Progenitor cell of endocrine pancreas (in vitro differentiated cells): ENCODE data around the gene TEN1. TPM values are rescaled to one million over a fixed set of nuclear protein-coding genes. Genes with fewer than 3 reads are reported as not detected.

Experiments
- DNase-seq: peaks from one replicate; pipeline ENCODE4 v3.0.0; 2021; ENCODE audit warnings: low spot score; ENCODE audit not compliant: unreplicated experiment
- H3K27ac Mint-ChIP-seq: 2 replicates; pipeline ENCODE4 v1.8.0; 2021; ENCODE audit warnings: mild to moderate bottlenecking, moderate library complexity, mixed read lengths
- H3K27me3 Mint-ChIP-seq: 2 replicates; pipeline ENCODE4 v1.8.0; 2021; ENCODE audit warnings: mixed read lengths
- H3K36me3 Mint-ChIP-seq: 2 replicates; pipeline ENCODE4 v1.8.0; 2022; ENCODE audit warnings: mixed read lengths; ENCODE audit not compliant: insufficient read depth
- H3K4me1 Mint-ChIP-seq: 2 replicates; pipeline ENCODE4 v1.8.0; 2021; ENCODE audit warnings: low read depth, mixed read lengths
- H3K4me3 Mint-ChIP-seq: 2 replicates; pipeline ENCODE4 v1.8.0; 2021; ENCODE audit warnings: low read depth, mild to moderate bottlenecking, moderate library complexity, mixed read lengths
- H3K9me3 Mint-ChIP-seq: 2 replicates; pipeline ENCODE4 v1.8.0; 2021; ENCODE audit warnings: low read depth, mixed read lengths
- CTCF ChIP-seq: fragments of 200-600 bp; sonication (generic); IDR thresholded peaks from one replicate; pipeline ENCODE4 v1.5.0; 2021; ENCODE audit warnings: antibody characterized with exemption, mild to moderate bottlenecking; ENCODE audit not compliant: unreplicated experiment
- total RNA-seq: library from RNA; stranded (reverse); gene quantifications from 2 replicates; pipeline ENCODE4 v1.2.1, GENCODE V29; 2021

The TEN1 gene
- total RNA-seq, 1 donor from 2014 or later: 19.8 TPM

DNA sequence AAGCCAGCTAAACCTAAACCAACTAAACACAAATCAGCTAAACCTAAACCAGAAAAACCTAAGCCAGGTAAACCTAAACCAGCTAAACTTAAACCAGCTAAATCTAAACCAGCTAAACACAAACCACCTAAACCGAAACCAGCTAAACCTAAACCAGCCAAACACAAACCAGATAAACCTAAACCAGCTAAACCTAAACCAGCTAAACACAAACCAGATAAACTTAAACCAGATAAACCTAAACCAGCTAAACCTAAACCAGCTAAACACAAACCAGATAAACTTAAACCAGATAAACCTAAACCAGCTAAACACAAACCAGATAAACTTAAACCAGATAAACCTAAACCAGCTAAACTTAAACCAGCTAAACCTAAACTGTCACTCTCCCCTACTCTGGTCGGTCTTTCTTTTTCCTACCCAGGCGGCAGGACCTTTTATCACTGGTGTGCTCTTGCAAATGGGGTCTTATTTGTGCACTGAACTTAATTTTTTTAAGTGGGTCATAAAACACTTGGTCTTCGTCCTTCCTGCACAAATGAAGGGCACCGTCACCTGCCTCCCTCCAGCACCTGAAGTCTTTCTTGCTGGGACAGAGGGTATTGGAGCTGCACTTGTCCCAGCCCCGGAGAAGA, 40.9 kb downstream of the TEN1 start:
- H3K9me3 Mint-ChIP-seq: no peaks in the 10 kb centered on the region
- H3K27me3 Mint-ChIP-seq: peaks cover 12% of the 10 kb centered on the region

DNA sequence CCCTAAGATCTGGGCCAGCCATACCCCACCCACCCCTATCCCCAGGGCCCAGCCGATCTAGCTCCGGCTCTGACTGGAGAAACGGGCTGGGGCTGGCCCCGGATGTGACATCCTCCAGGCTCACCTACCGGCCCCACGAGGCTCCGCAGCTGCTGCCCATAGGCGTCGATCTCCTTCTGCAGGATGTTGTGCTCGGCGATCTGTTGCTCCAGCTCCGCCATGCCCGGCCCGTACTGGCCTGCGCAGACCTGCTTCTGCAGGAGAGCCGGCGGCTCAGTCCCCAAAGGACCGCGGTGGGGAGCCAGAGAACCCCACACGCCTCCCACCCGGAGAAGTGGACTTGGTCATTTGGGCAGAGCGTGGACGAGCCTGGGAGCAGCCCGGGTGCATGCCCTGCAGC, 43.2 kb downstream of the TEN1 start:
- no peak for DNase-seq
- H3K27ac Mint-ChIP-seq: no peak overlapping the region
- no peak overlapping the region for H3K4me3 Mint-ChIP-seq
- H3K4me1 Mint-ChIP-seq: peaks cover 4% of the 10 kb centered on the region
- no peak for TF ChIP-seq CTCF
- peaks cover 10% of the 10 kb centered on the region for H3K27me3 Mint-ChIP-seq
- H3K9me3 Mint-ChIP-seq: no peaks in the 10 kb centered on the region
- H3K36me3 Mint-ChIP-seq: no peaks in the 10 kb centered on the region

More for the DNA sequence above, 40.9 kb downstream of the TEN1 start:
- no peak for DNase-seq
- no peak for TF ChIP-seq CTCF
- peaks cover 3% of the 10 kb centered on the region for H3K4me1 Mint-ChIP-seq
- H3K27ac Mint-ChIP-seq: no peak overlapping the region
- H3K36me3 Mint-ChIP-seq: no peaks in the 10 kb centered on the region
- H3K4me3 Mint-ChIP-seq: no peak overlapping the region

DNA sequence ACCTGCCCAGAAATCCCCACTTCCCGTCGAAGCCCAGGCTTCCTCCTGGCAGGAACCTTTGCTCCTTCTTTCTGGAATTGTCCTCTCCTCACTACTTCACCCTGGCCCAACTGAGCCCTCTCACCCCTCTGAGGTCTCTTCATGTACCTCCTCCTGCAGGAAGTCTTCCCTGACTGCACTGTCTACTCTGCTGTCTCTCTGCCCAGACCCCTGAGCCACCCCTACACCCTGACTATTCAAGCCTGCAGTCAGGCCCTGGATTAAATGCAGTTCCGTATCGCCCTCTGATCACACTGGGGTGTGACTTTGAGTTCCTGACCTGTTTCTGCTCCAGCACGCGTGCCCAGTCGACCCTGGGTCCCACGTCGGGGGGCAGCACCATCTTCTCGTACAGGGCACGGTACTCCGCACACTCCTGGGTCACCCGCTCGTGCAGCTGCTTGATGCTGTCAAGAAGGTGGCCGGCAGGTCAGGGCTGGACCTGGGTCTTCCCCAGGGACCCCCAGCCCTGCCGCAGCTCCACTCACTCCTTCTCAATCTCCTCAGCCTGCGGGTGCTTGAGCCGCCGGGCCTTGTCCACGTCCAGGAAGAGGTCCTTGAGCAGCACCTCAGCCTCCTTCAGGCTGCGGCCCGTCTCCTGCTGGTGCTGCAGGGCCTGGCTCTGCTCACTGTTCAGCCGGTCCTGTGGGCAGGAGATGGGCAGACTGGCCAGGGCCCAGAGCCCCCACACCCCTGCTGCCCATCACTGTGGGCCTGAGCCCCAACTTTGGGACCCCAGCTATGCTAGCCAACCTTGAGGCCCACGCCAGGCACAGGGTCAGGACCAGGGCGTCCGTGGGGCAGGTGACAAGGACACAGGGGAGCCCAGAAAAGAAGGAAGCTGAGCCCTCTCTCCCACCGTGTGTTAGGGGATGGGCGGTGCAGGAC, 44.2 kb downstream of the TEN1 start:
- Mint-ChIP-seq H3K27me3 (peaks cover 10% of the 10 kb centered on the region), H3K36me3 (no peaks in the 10 kb centered on the region), H3K4me1 (peaks cover 5% of the 10 kb centered on the region), H3K9me3 (no peaks in the 10 kb centered on the region), H3K27ac (no peak overlapping the region), H3K4me3 (no peak overlapping the region)
- no peak for DNase-seq
- no peak for TF ChIP-seq CTCF

DNA sequence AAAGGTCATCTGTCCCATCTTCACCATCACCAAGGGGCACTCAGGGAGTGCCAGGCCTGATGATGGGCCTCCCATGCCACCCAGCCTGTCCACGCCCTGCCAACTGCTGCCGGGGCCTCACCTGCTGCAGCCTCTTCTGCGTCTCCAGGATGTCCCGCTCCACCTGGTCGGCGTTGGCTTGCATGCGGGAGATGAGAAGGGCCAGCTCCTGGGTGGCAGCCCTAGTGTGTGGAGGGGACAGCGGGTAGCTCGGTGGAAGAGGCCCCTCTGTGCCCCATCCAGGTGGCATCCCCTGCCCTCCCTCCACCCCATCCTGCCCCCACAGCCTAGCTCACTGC, 44.8 kb downstream of the TEN1 start:
- TF ChIP-seq CTCF: no peak
- H3K27me3 Mint-ChIP-seq: peaks cover 10% of the 10 kb centered on the region
- no peaks in the 10 kb centered on the region for H3K36me3 Mint-ChIP-seq
- peaks cover 5% of the 10 kb centered on the region for H3K4me1 Mint-ChIP-seq
- no peak overlapping the region for H3K4me3 Mint-ChIP-seq
- no peak overlapping the region for H3K27ac Mint-ChIP-seq
- H3K9me3 Mint-ChIP-seq: no peaks in the 10 kb centered on the region
- no peak for DNase-seq

DNA sequence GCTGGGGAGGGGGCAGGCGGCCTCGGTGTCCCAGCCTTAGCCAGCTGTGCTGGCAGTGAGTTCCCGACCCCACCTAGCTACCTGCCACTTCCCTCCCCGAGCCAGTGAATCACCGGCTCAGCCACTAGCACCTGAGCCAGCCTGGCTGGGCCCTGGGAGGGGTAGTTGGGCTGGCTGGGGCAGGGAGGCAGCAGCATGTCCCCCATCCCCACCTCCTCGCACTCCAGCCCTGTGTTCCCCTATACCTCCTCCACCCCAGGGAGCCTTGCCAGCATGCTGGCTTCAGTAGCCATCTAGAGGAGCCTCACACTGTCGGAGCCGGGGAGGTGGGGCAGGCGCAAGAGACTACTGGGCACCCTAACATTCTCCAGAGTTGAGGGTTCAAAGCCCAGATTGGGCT, 45.3 kb downstream of the TEN1 start:
- no peaks in the 10 kb centered on the region for H3K36me3 Mint-ChIP-seq
- DNase-seq: no peak
- H3K9me3 Mint-ChIP-seq: no peaks in the 10 kb centered on the region
- no peak overlapping the region for H3K27ac Mint-ChIP-seq
- H3K4me1 Mint-ChIP-seq: peaks cover 8% of the 10 kb centered on the region
- H3K27me3 Mint-ChIP-seq: peaks cover 10% of the 10 kb centered on the region
- TF ChIP-seq CTCF: no peak
- no peak overlapping the region for H3K4me3 Mint-ChIP-seq
